BLaER1 treated with 17β-estradiol and CSF1 and Interleukin-3, amounts not matched to agents 10 nM and 100 nM (cell line): ENCODE data around the gene ZMYND19.
A peak's percentile ranks its signal among the peaks of the same experiment; 100 is the strongest.

Experiments
- H3K27ac ChIP-seq, 11 experiments: shearing (Covaris generic); formaldehyde crosslinking; 2 replicates each; pipeline ENCODE4 v1.8.1; 2022
- H3K27me3 ChIP-seq, 11 experiments: shearing (Covaris generic); formaldehyde crosslinking; 2 replicates each; pipeline ENCODE4 v1.8.1; 2022
- H3K36me3 ChIP-seq, 11 experiments: shearing (Covaris generic); formaldehyde crosslinking; 2 replicates each; pipeline ENCODE4 v1.8.1; 2022
- H3K4me1 ChIP-seq, 10 experiments: shearing (Covaris generic); formaldehyde crosslinking; 2 replicates each; pipeline ENCODE4 v1.8.1; 2022
- H3K4me2 ChIP-seq, 11 experiments: shearing (Covaris generic); formaldehyde crosslinking; 2 replicates each; pipeline ENCODE4 v1.8.1; 2022
- H3K4me3 ChIP-seq, 10 experiments: shearing (Covaris generic); formaldehyde crosslinking; 2 replicates each; pipeline ENCODE4 v1.8.1; 2022
- H3K9ac ChIP-seq, 11 experiments: shearing (Covaris generic); formaldehyde crosslinking; 2 replicates each; pipeline ENCODE4 v1.8.1; 2022
- H3K9me3 ChIP-seq, 11 experiments: shearing (Covaris generic); formaldehyde crosslinking; replicated peaks in 1 of 11; 2 replicates each; pipeline ENCODE4 v1.8.1; 2022
- H4K20me1 ChIP-seq, 11 experiments: shearing (Covaris generic); formaldehyde crosslinking; 2 replicates each; pipeline ENCODE4 v1.8.1; 2022
- Cebpa-rat ChIP-seq, 11 experiments: shearing (Covaris generic); IDR thresholded peaks; 2 replicates each; pipeline ENCODE4 v1.8.1; 2022

The ZMYND19 gene

GRCh38 chr9:137619240-137620047 is 29.1 kb upstream of the ZMYND19 start:
- Histone ChIP-seq H4K20me1 (peaks cover 45 to 86% (median 67%) of the 10 kb centered on the region in 11 experiments; a peak in 21 of 22 replicates), H3K4me1 (peaks cover 37 to 57% (median 47%) of the 10 kb centered on the region in 10 experiments), H3K9ac (peak overlapping the region; percentile 86 to 95 (median 93)), H3K36me3 (peaks cover 22 to 68% (median 57%) of the 10 kb centered on the region in 11 experiments), H3K27ac (peak overlapping the region; percentile 82 to 95 (median 88)), H3K4me3 (peak overlapping the region; percentile 82 to 93 (median 90)), H3K4me2 (peak overlapping the region; percentile 77 to 97 (median 90)), H3K9me3 (no peaks in the 10 kb centered on the region), H3K27me3 (no peaks in the 10 kb centered on the region)
- no peak for TF ChIP-seq Cebpa-rat (IDR thresholded peaks at IDR 0.05)

- peak within 1 kb of the TSS; percentile 86 to 98 (median 93) for H3K9ac ChIP-seq
- peak within 1 kb of the TSS; percentile 87 to 97 (median 93) for H3K27ac ChIP-seq
- peak within 1 kb of the TSS; percentile 88 to 99 (median 95) for H3K4me2 ChIP-seq
- H3K36me3 ChIP-seq = peaks cover 32 to 68% (median 57%) of the 10 kb centered on the region in 11 experiments
- no peaks in the 10 kb centered on the region for H3K9me3 ChIP-seq
- H3K4me3 ChIP-seq = peak within 1 kb of the TSS; percentile 86 to 100 (median 92)
- H3K27me3 ChIP-seq = no peaks in the 10 kb centered on the region
- peaks cover 36 to 61% (median 46%) of the 10 kb centered on the region in 10 experiments for H3K4me1 ChIP-seq
- no peak for TF ChIP-seq Cebpa-rat (IDR thresholded peaks at IDR 0.05)
- peaks cover 42 to 86% (median 67%) of the 10 kb centered on the region in 11 experiments; a peak in 21 of 22 replicates for H4K20me1 ChIP-seq
Observed at GRCh38 chr9:137618105-137619067, 28.1 kb upstream of the ZMYND19 start, which contains the start of gene EHMT1. Gene EHMT1 (plus strand): TSS chr9:137619005. CDS start chr9:137619029, 24 bp downstream.

- TF ChIP-seq Cebpa-rat (IDR thresholded peaks at IDR 0.05) = no peak
Observed at GRCh38 chr9:137615387-137615871, 25.1 kb upstream of the ZMYND19 start.

GRCh38 chr9:137614631-137615386 is 24.5 kb upstream of the ZMYND19 start:
- no peaks in the 10 kb centered on the region for H3K27me3 ChIP-seq
- no peak for TF ChIP-seq Cebpa-rat (IDR thresholded peaks at IDR 0.05)
- peaks cover 28 to 67% (median 42%) of the 10 kb centered on the region in 10 experiments for H3K4me1 ChIP-seq
- peaks cover 32 to 58% (median 43%) of the 10 kb centered on the region in 11 experiments for H3K36me3 ChIP-seq
- peaks cover 22 to 78% (median 57%) of the 10 kb centered on the region in 11 experiments; a peak in 20 of 22 replicates for H4K20me1 ChIP-seq
- no peaks in the 10 kb centered on the region for H3K9me3 ChIP-seq
- peak overlapping the region in 8 of 11 experiments; percentile 14 to 92 (median 28); a peak in 8 of 22 replicates for H3K9ac ChIP-seq
- peak overlapping the region in 1 of 11 experiments; percentile 3; a peak in 2 of 22 replicates for H3K27ac ChIP-seq
- no peak overlapping the region for H3K4me3 ChIP-seq
- H3K4me2 ChIP-seq = no peak overlapping the region

More at GRCh38 chr9:137615387-137615871, 25.1 kb upstream of the ZMYND19 start:
- H3K27me3 ChIP-seq = no peaks in the 10 kb centered on the region
- no peaks in the 10 kb centered on the region for H3K9me3 ChIP-seq
- no peak overlapping the region for H3K4me3 ChIP-seq
- peaks cover 34 to 67% (median 48%) of the 10 kb centered on the region in 10 experiments for H3K4me1 ChIP-seq
- H3K36me3 ChIP-seq = peaks cover 32 to 58% (median 43%) of the 10 kb centered on the region in 11 experiments
- H4K20me1 ChIP-seq = peaks cover 28 to 83% (median 63%) of the 10 kb centered on the region in 11 experiments; a peak in 21 of 22 replicates
- peak overlapping the region in 1 of 11 experiments; percentile 3; a peak in 1 of 22 replicates for H3K27ac ChIP-seq
- H3K9ac ChIP-seq = peak overlapping the region in 9 of 11 experiments; percentile 14 to 98 (median 28); a peak in 9 of 22 replicates
- no peak overlapping the region for H3K4me2 ChIP-seq

- H3K4me3 ChIP-seq = no peak overlapping the region
- H3K27ac ChIP-seq = no peak overlapping the region; a peak in 1 of 22 replicates
- peak overlapping the region in 2 of 11 experiments; percentile 84 to 89; a peak in 2 of 22 replicates for H3K4me2 ChIP-seq
- peak overlapping the region in 4 of 11 experiments; percentile 23 to 56 (median 28); a peak in 3 of 22 replicates for H3K9ac ChIP-seq
- no peaks in the 10 kb centered on the region for H3K9me3 ChIP-seq
- H3K36me3 ChIP-seq = peaks cover 32 to 65% (median 48%) of the 10 kb centered on the region in 11 experiments
- no peaks in the 10 kb centered on the region for H3K27me3 ChIP-seq
- H4K20me1 ChIP-seq = peaks cover 20 to 80% (median 57%) of the 10 kb centered on the region in 11 experiments; a peak in 20 of 22 replicates
- H3K4me1 ChIP-seq = peaks cover 27 to 75% (median 45%) of the 10 kb centered on the region in 10 experiments
- no peak for TF ChIP-seq Cebpa-rat (IDR thresholded peaks at IDR 0.05)
Observed at GRCh38 chr9:137613738-137614523, 23.6 kb upstream of the ZMYND19 start.

- H3K9me3 ChIP-seq = no peaks in the 10 kb centered on the region
- peaks cover 32 to 68% (median 48%) of the 10 kb centered on the region in 11 experiments for H3K36me3 ChIP-seq
- H3K27me3 ChIP-seq = no peaks in the 10 kb centered on the region
- peak overlapping the region in 6 of 11 experiments; percentile 28 to 64 (median 57); a peak in 9 of 22 replicates for H3K9ac ChIP-seq
- TF ChIP-seq Cebpa-rat (IDR thresholded peaks at IDR 0.05) = no peak
- H3K4me2 ChIP-seq = peak overlapping the region in 4 of 11 experiments; percentile 76 to 89 (median 85); a peak in 7 of 22 replicates
- peaks cover 30 to 82% (median 52%) of the 10 kb centered on the region in 10 experiments for H3K4me1 ChIP-seq
- H3K4me3 ChIP-seq = no peak overlapping the region
- H3K27ac ChIP-seq = peak overlapping the region in 6 of 11 experiments; percentile 8 to 66 (median 44); a peak in 8 of 22 replicates
- peaks cover 27 to 86% (median 59%) of the 10 kb centered on the region in 11 experiments; a peak in 21 of 22 replicates for H4K20me1 ChIP-seq
Observed at GRCh38 chr9:137613259-137613658, 22.9 kb upstream of the ZMYND19 start.

- H3K4me3 ChIP-seq = no peak overlapping the region
- H3K4me2 ChIP-seq = peak overlapping the region in 8 of 11 experiments; percentile 69 to 89 (median 75); a peak in 11 of 22 replicates
- H3K9ac ChIP-seq = peak overlapping the region in 8 of 11 experiments; percentile 28 to 64 (median 53); a peak in 11 of 22 replicates
- peaks cover 32 to 91% (median 64%) of the 10 kb centered on the region in 11 experiments; a peak in 21 of 22 replicates for H4K20me1 ChIP-seq
- peak overlapping the region in 8 of 11 experiments; percentile 8 to 66 (median 44); a peak in 11 of 22 replicates for H3K27ac ChIP-seq
- no peak for TF ChIP-seq Cebpa-rat (IDR thresholded peaks at IDR 0.05)
- peaks cover 33 to 86% (median 54%) of the 10 kb centered on the region in 10 experiments for H3K4me1 ChIP-seq
- H3K36me3 ChIP-seq = peaks cover 32 to 68% (median 48%) of the 10 kb centered on the region in 11 experiments
- no peaks in the 10 kb centered on the region for H3K27me3 ChIP-seq
- H3K9me3 ChIP-seq = no peaks in the 10 kb centered on the region
Observed at GRCh38 chr9:137612741-137613142, 22.4 kb upstream of the ZMYND19 start.
